Left ventricle myocardium inferior (tissue), 1 donor: ENCODE results near the gene NUP155. TPM values are rescaled to one million over a fixed set of nuclear protein-coding genes. Genes with fewer than 3 reads are reported as not detected.

Experiments used
- DNase-seq: peaks from one replicate; pipeline ENCODE4 v3.0.0-alpha.2; 2020
- H3K27ac ChIP-seq: fragments of 200-600 bp; replicated peaks from 2 replicates; pipeline ENCODE4 v1.8.0; 2021
- H3K27me3 ChIP-seq: fragments of 200-600 bp; 2 replicates; pipeline ENCODE4 v1.8.0; 2021; ENCODE audit warnings: low read depth
- H3K36me3 ChIP-seq: fragments of 200-600 bp; 2 replicates; pipeline ENCODE4 v1.8.0; 2021
- H3K4me1 ChIP-seq: fragments of 200-600 bp; 2 replicates; pipeline ENCODE4 v1.8.0; 2021
- H3K4me3 ChIP-seq: fragments of 200-600 bp; 2 replicates; pipeline ENCODE4 v1.8.0; 2021; ENCODE audit warnings: mild to moderate bottlenecking, moderate library complexity
- H3K9me3 ChIP-seq: fragments of 200-600 bp; replicated peaks from 2 replicates; pipeline ENCODE4 v1.8.0; 2021
- intact Hi-C: fragments of 100-400 bp; cut with micrococcal nuclease; formaldehyde crosslinking; loops from one replicate; pipeline ENCODE4 v1.11.0; 2022
- total RNA-seq: library from RNA; stranded (reverse); fragmentation: NEBNext Ultra II Directional; extraction: Animal tissue kit (Norgen Biotek cat#: 25700); gene quantifications from one replicate; pipeline ENCODE4 v1.2.1, GENCODE V29; 2021
- TF ChIP-seq, protein P1 (sequence below): fragments of 200-600 bp; IDR thresholded peaks from 2 replicates; pipeline ENCODE4 v1.8.0; 2021; ENCODE audit warnings: antibody characterized with exemption, mild to moderate bottlenecking, borderline replicate concordance
- donor health status: DM: no; HTN: yes; CAD: no; lungs with severe emphysema.

Gene NUP155
- total RNA-seq, 1 donor from 2014 or later, result 10.7 TPM

DNA sequence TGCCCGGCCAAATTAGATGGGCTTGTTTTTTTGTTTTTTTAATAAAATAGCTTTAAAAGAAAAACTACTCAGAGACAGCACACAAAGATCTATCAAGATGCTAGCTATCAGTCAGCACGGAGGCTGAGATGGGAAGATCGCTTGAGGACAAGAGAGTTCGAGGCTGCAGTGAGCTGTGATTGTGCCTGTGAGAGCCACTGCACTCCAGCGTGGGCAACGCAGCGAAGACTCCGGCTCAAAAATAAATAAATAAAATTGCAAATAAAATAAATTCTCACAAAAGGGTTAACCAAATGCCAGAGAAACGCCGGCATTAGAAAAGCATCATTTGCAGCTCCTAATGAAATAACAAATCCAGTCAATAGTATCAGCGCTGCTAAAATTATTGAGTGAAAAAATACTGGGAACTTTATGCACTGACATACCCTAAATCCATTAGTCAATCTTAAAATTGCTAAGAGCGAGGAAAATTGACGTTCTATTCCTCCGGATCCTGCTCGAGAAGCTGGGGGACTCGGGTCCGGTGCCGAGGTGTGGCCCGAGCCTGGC, 122.4 kb downstream of the NUP155 start:
- Histone ChIP-seq H3K9me3 (no peaks in the 10 kb centered on the region), H3K27ac (peak overlapping the region; percentile 94), H3K36me3 (no peaks in the 10 kb centered on the region), H3K27me3 (no peaks in the 10 kb centered on the region), H3K4me3 (peak overlapping the region; percentile 95), H3K4me1 (peaks cover 51% of the 10 kb centered on the region)
- intact Hi-C loops, result no loop called here
- no peak for DNase-seq
- TF ChIP-seq, protein P1, sequence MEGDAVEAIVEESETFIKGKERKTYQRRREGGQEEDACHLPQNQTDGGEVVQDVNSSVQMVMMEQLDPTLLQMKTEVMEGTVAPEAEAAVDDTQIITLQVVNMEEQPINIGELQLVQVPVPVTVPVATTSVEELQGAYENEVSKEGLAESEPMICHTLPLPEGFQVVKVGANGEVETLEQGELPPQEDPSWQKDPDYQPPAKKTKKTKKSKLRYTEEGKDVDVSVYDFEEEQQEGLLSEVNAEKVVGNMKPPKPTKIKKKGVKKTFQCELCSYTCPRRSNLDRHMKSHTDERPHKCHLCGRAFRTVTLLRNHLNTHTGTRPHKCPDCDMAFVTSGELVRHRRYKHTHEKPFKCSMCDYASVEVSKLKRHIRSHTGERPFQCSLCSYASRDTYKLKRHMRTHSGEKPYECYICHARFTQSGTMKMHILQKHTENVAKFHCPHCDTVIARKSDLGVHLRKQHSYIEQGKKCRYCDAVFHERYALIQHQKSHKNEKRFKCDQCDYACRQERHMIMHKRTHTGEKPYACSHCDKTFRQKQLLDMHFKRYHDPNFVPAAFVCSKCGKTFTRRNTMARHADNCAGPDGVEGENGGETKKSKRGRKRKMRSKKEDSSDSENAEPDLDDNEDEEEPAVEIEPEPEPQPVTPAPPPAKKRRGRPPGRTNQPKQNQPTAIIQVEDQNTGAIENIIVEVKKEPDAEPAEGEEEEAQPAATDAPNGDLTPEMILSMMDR, result no peak

DNA sequence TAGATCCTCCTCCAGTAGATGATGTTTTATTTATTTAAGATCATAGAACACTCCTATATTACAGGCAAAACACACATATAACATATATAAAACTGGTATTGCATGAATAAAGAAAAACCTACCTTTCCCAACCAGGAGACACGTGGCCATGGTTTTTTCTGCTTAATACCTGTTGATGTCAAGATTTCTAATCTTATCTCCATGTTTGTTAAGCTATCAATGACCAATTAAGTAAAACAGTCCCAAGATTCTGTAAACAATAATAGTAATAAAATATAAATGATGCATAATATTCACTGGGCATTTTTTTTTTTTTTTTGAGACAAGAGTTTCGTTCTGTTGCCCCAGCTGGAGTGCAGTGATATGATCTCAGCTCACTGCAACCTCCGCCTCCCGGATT, 123.4 kb downstream of the NUP155 start:
- H3K36me3 ChIP-seq, result peaks cover 4% of the 10 kb centered on the region
- no peak for DNase-seq
- H3K27me3 ChIP-seq, result no peaks in the 10 kb centered on the region
- H3K4me3 ChIP-seq, result peak overlapping the region; percentile 95
- intact Hi-C loops, result no loop called here
- TF ChIP-seq, protein P1, result no peak
- no peaks in the 10 kb centered on the region for H3K9me3 ChIP-seq
- H3K4me1 ChIP-seq, result peaks cover 51% of the 10 kb centered on the region
- no peak overlapping the region for H3K27ac ChIP-seq

DNA sequence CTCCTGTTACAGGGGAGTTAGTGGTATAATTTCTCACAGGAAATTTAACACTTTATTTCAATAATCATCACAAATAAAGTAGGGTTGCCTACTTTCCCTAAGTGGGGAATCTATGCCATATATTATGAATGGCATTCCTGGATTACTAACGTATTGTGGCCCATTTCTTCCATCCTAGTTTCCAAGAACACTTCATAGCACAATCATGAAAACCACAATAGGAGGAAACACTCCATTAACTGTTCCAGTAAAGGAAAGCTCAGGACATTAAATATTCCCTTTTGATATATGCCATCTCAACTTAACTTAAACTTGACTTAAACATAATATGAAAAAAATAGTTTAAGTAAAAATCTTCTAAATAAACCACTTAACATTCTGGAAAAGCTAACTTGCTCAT, 123.9 kb downstream of the NUP155 start:
- Histone ChIP-seq H3K4me1 (peaks cover 51% of the 10 kb centered on the region), H3K27me3 (no peaks in the 10 kb centered on the region), H3K27ac (no peak overlapping the region), H3K9me3 (no peaks in the 10 kb centered on the region), H3K36me3 (peaks cover 9% of the 10 kb centered on the region), H3K4me3 (no peak overlapping the region)
- intact Hi-C loops, result no loop called here
- TF ChIP-seq, protein P1, result no peak
- no peak for DNase-seq

Other genes with a start within 250 kb of the NUP155 start
- gene CPLANE1, start 121.7 kb downstream of the NUP155 start, total RNA-seq, result 8.3 TPM
- 18.7 TPM for gene WDR70, start 8.2 kb upstream of the NUP155 start, total RNA-seq